IMR-90 (cell line): Measurements from ENCODE around the gene KLK11. TPM values are rescaled to one million over a fixed set of nuclear protein-coding genes. Genes with fewer than 3 reads are reported as not detected.

ENCODE experiments used
- ATAC-seq: fragments of 200-7000 bp; cut with Tn5 transposase; 2 replicates; pipeline ENCODE4 v1.9.1; 2020; ENCODE audit warnings: low read depth, mild to moderate bottlenecking, moderate library complexity
- BruUV-seq: library from RNA; stranded (reverse); fragments of 400-500 nt; replicated peaks from 2 replicates; lab custom pipeline; 2021; lab: Mats Ljungman, UMichigan
- CTCF ChIA-PET: fragments of 300-600 bp; formaldehyde crosslinking; extraction: SDS; loops from one replicate; lab custom pipeline; 2021; ENCODE audit warnings: antibody characterized with exemption; lab: Yijun Ruan, JAX
- POLR2A ChIA-PET: fragments of 300-600 bp; sonication (Branson Sonifier 250); formaldehyde crosslinking; loops from one replicate; lab custom pipeline; 2022; ENCODE audit warnings: antibody characterized with exemption; ENCODE audit not compliant: unreplicated experiment; lab: Charles Lee
- DNase-seq: peaks from one replicate; pipeline ENCODE4 v3.0.0; 2013
- H2AFZ ChIP-seq: replicated peaks from 2 replicates; pipeline ENCODE3; 2013; ENCODE audit warnings: low read length, mild to moderate bottlenecking; ENCODE audit not compliant: poor library complexity
- H2AK5ac ChIP-seq: 2 replicates; pipeline ENCODE4 v1.6.1; 2013; ENCODE audit warnings: low read depth, low read length, inconsistent platforms
- H2AK9ac ChIP-seq: replicated peaks from 2 replicates; pipeline ENCODE3; 2013; ENCODE audit warnings: mild to moderate bottlenecking, low read depth, low read length, moderate library complexity; ENCODE audit not compliant: poor library complexity
- H2BK120ac ChIP-seq: 2 replicates; pipeline ENCODE4 v1.6.1; 2013; ENCODE audit warnings: low read depth, low read length, inconsistent platforms
- H2BK15ac ChIP-seq: 3 replicates; pipeline ENCODE4 v1.6.1; 2013; ENCODE audit warnings: low read depth, low read length, inconsistent platforms
- H2BK20ac ChIP-seq: 2 replicates; pipeline ENCODE4 v1.6.1; 2013; ENCODE audit warnings: low read depth, mild to moderate bottlenecking, inconsistent platforms, low read length, moderate library complexity
- H2BK5ac ChIP-seq: 2 replicates; pipeline ENCODE4 v1.6.1; 2013; ENCODE audit warnings: mild to moderate bottlenecking, low read depth, low read length, inconsistent platforms; ENCODE audit not compliant: poor library complexity, severe bottlenecking
- H3K14ac ChIP-seq: replicated peaks from 2 replicates; pipeline ENCODE4 v1.6.1; 2013; ENCODE audit warnings: low read depth, low read length, inconsistent platforms
- H3K18ac ChIP-seq: 2 replicates; pipeline ENCODE4 v1.6.1; 2013; ENCODE audit warnings: low read depth, low read length, control low read depth
- H3K23ac ChIP-seq: 2 replicates; pipeline ENCODE4 v1.6.1; 2013; ENCODE audit warnings: low read depth, low read length, inconsistent platforms
- H3K27ac ChIP-seq: 2 replicates; pipeline ENCODE4 v1.5.1; 2013; ENCODE audit warnings: mild to moderate bottlenecking, control low read depth, low read length; ENCODE audit not compliant: insufficient read depth
- H3K27me3 ChIP-seq: 2 replicates; pipeline ENCODE4 v1.6.1; 2013; ENCODE audit warnings: low read length; ENCODE audit not compliant: control insufficient read depth, insufficient read depth
- H3K36me3 ChIP-seq: 2 replicates; pipeline ENCODE4 v1.6.1; 2013; ENCODE audit warnings: low read length, mixed read lengths; ENCODE audit not compliant: control insufficient read depth, insufficient read depth
- H3K4ac ChIP-seq: 2 replicates; pipeline ENCODE4 v1.6.1; 2013; ENCODE audit warnings: low read depth, low read length, inconsistent platforms
- H3K4me1 ChIP-seq: 2 replicates; pipeline ENCODE4 v1.6.1; 2013; ENCODE audit warnings: low read length, mixed read lengths; ENCODE audit not compliant: control insufficient read depth, insufficient read depth
- H3K4me2 ChIP-seq: 2 replicates; pipeline ENCODE4 v1.6.1; 2013; ENCODE audit warnings: low read depth, mild to moderate bottlenecking, control low read depth, low read length, moderate library complexity
- H3K4me3 ChIP-seq: 2 replicates; pipeline ENCODE4 v1.5.1; 2013; ENCODE audit warnings: low read depth, mild to moderate bottlenecking, control low read depth, low read length, moderate library complexity; ENCODE audit not compliant: insufficient read depth
- H3K56ac ChIP-seq: 2 replicates; pipeline ENCODE4 v1.6.1; 2013; ENCODE audit warnings: low read length, inconsistent platforms; ENCODE audit not compliant: insufficient read depth; ENCODE audit errors: extremely low read depth
- H3K79me1 ChIP-seq, 2 experiments: 2 replicates each; pipeline ENCODE4 v1.6.1; 2013; ENCODE audit warnings: low read length in 2 of 2, inconsistent platforms in 1 of 2, low read depth in 1 of 2
- H3K9ac ChIP-seq: 2 replicates; pipeline ENCODE4 v1.6.1; 2013; ENCODE audit warnings: low read depth, low read length, control low read depth
- H3K9me1 ChIP-seq: 2 replicates; pipeline ENCODE4 v1.6.1; 2013; ENCODE audit warnings: low read length, inconsistent platforms; ENCODE audit not compliant: insufficient read depth
- H3K9me3 ChIP-seq: 2 replicates; pipeline ENCODE4 v1.6.1; 2013; ENCODE audit warnings: low read length; ENCODE audit not compliant: control insufficient read depth, insufficient read depth
- H4K20me1 ChIP-seq: 2 replicates; pipeline ENCODE4 v1.6.1; 2013; ENCODE audit warnings: low read length, inconsistent platforms; ENCODE audit not compliant: insufficient read depth
- H4K5ac ChIP-seq: 2 replicates; pipeline ENCODE4 v1.6.1; 2013; ENCODE audit warnings: mild to moderate bottlenecking, low read depth, low read length, control low read depth
- H4K8ac ChIP-seq, 2 experiments: 2 replicates each; pipeline ENCODE4 v1.6.1; 2013; ENCODE audit warnings: low read depth in 2 of 2, low read length in 2 of 2, control low read depth in 1 of 2, inconsistent platforms in 1 of 2
- H4K91ac ChIP-seq: 2 replicates; pipeline ENCODE4 v1.6.1; 2013; ENCODE audit warnings: low read depth, low read length, inconsistent platforms; ENCODE audit not compliant: insufficient read depth
- BHLHE40 ChIP-seq: fragments of 150-350 bp; IDR thresholded peaks from 2 replicates; pipeline ENCODE4 v1.6.1; 2016; ENCODE audit warnings: mild to moderate bottlenecking, low read depth, low read length
- CEBPB ChIP-seq: IDR thresholded peaks from 2 replicates; pipeline ENCODE4 v1.6.1; 2012; ENCODE audit warnings: low read depth, low read length, improper control_type of control experiment
- ELK1 ChIP-seq: fragments of 150-350 bp; IDR thresholded peaks from 2 replicates; pipeline ENCODE4 v1.6.1; 2016; ENCODE audit warnings: low read depth, mild to moderate bottlenecking, low read length, moderate library complexity, borderline replicate concordance
- FOS ChIP-seq: fragments of 150-350 bp; IDR thresholded peaks from 2 replicates; pipeline ENCODE4 v1.6.1; 2016; ENCODE audit warnings: low read depth, low read length
- MAZ ChIP-seq: IDR thresholded peaks from 2 replicates; pipeline ENCODE4 v1.6.1; 2012; ENCODE audit warnings: low read depth, mild to moderate bottlenecking, low read length, improper control_type of control experiment, moderate library complexity, borderline replicate concordance
- NFE2L2 ChIP-seq: fragments of 150-350 bp; IDR thresholded peaks from 2 replicates; pipeline ENCODE4 v1.6.1; 2016; ENCODE audit warnings: low read depth, mild to moderate bottlenecking, low read length
- POLR2A ChIP-seq: IDR thresholded peaks from 2 replicates; pipeline ENCODE4 v1.6.1; 2012; ENCODE audit warnings: mild to moderate bottlenecking, low read depth, low read length
- RAD21 ChIP-seq: IDR thresholded peaks from 2 replicates; pipeline ENCODE4 v1.6.1; 2012; ENCODE audit warnings: low read length, improper control_type of control experiment
- RCOR1 ChIP-seq: IDR thresholded peaks from 2 replicates; pipeline ENCODE4 v1.6.1; 2012; ENCODE audit warnings: mild to moderate bottlenecking, low read length, improper control_type of control experiment; ENCODE audit not compliant: insufficient replicate concordance
- RFX5 ChIP-seq: IDR thresholded peaks from 2 replicates; pipeline ENCODE4 v1.8.0; 2012; ENCODE audit warnings: low read depth, mild to moderate bottlenecking, low read length, moderate library complexity
- SMC3 ChIP-seq: fragments of 150-350 bp; IDR thresholded peaks from 2 replicates; pipeline ENCODE4 v1.6.1; 2016; ENCODE audit warnings: low read depth, mild to moderate bottlenecking, antibody characterized with exemption, low read length, moderate library complexity
- USF2 ChIP-seq: fragments of 150-350 bp; IDR thresholded peaks from 2 replicates; pipeline ENCODE4 v1.6.1; 2017; ENCODE audit warnings: mild to moderate bottlenecking, antibody characterized with exemption, low read length, low read depth
- WGBS, 2 experiments: methylation state at CpG; one replicate each; pipeline versions ENCODE4 v1.1.5 to v1.1.7; 2013; ENCODE audit warnings: missing lambda C conversion rate in 2 of 2; ENCODE audit not compliant: insufficient read length in 1 of 2; ENCODE audit errors: extremely low coverage in 2 of 2; 5-methylcytosine and 5-hydroxymethylcytosine counted together
- dilution Hi-C: fragments of 300-500 bp; cut with HindIII; formaldehyde crosslinking; loops from one replicate; pipeline ENCODE4 v1.14.3; 2018; ENCODE audit warnings: low sequenced_read_pairs; ENCODE audit not compliant: unreplicated experiment
- in situ Hi-C: fragments of 300-500 bp; cut with MboI; formaldehyde crosslinking; loops from 3 replicates; pipeline ENCODE4 v1.14.3; 2019; ENCODE audit warnings: low sequenced_read_pairs, inconsistent platforms, mixed read lengths
- intact Hi-C: fragments of 100-400 bp; cut with micrococcal nuclease; formaldehyde crosslinking; loops from 2 replicates; pipeline ENCODE4 v1.10.0; 2022
- polyA plus RNA-seq, 3 experiments: library from polyadenylated mRNA; depleted of rRNA; stranded (reverse); fragments of >200 nt; gene quantifications; 2 replicates each; pipeline ENCODE4 v1.2.3, GENCODE V29; 2012; ENCODE audit warnings: low replicate concordance in 1 of 3
- total RNA-seq: library from RNA; depleted of rRNA; stranded (reverse); fragments of >200 nt; gene quantifications from 2 replicates; pipeline ENCODE4 v1.2.3, GENCODE V29; 2012
- TF ChIP-seq, protein P1 (sequence below): conservative IDR thresholded peaks from 2 replicates; pipeline ENCODE4 v1.5.1; 2012; ENCODE audit warnings: mild to moderate bottlenecking, low read depth, low read length, improper control_type of control experiment

Gene KLK11
- total and polyA plus RNA-seq, 2 of the 4 experiments (the other 2 are of a cell fraction), result not detected

DNA sequence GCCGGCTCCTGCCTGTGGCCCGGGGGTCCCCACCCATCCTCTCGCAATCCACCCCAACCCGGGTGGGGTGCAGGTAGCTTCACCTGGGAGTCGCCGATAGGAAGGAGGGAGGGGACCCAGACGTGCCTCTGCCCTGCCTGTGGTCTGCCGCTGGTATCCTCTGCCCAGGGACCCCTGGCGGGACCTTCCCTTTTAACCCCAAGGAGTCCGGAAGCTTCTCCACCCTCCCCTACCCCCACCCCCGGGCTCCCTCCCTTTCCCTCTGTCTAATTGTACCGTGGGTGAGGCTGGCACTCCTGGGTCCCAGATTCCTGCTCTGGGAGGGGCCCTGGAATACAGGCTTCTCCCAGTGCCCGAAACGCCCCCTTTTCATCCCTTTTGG lies 6.9 kb downstream of the KLK11 start, which contains the start of gene KLK10:
KLK10 (minus strand) TSS at position 166 of the 382 bp plus-strand sequence. CDS start 579 bp downstream, outside the sequence.
- Histone ChIP-seq H2AFZ (peak within 1 kb of the TSS; percentile 56), H3K9me1 (no peaks in the 10 kb centered on the region), H3K9ac (no peak within 1 kb of the TSS), H2AK5ac (no peak within 1 kb of the TSS), H2AK9ac (no peak within 1 kb of the TSS), H3K4ac (no peak within 1 kb of the TSS), H3K27me3 (peaks cover 19% of the 10 kb centered on the region), H3K14ac (no peak within 1 kb of the TSS), H3K79me1 (no peaks in the 10 kb centered on the region), H3K4me3 (peak within 1 kb of the TSS; percentile 4; the same call in 1 of the 2 replicates), H3K4me1 (no peaks in the 10 kb centered on the region), H3K18ac (no peak within 1 kb of the TSS), H2BK15ac (no peak within 1 kb of the TSS), H2BK120ac (no peak within 1 kb of the TSS), H4K5ac (no peak within 1 kb of the TSS), H2BK20ac (no peak within 1 kb of the TSS), H4K8ac (no peak within 1 kb of the TSS), H3K36me3 (no peaks in the 10 kb centered on the region), H3K56ac (no peak within 1 kb of the TSS), H4K91ac (no peak within 1 kb of the TSS), H3K27ac (no peak within 1 kb of the TSS), H3K4me2 (peak within 1 kb of the TSS; percentile 40; the same call in 1 of the 2 replicates), H3K9me3 (no peaks in the 10 kb centered on the region; the same call in 1 of the 2 replicates), H2BK5ac (no peak within 1 kb of the TSS), H4K20me1 (no peaks in the 10 kb centered on the region), H3K23ac (no peak within 1 kb of the TSS)
- no peak for DNase-seq
- no TSS peak for BruUV-seq
- ATAC-seq, result no peak
- in situ Hi-C loops (no loop called here), dilution Hi-C loops (no loop called here), intact Hi-C loops (loop anchor here (10.0 kb wide), 1 partner anchor 665 kb away; no protein-coding TSS in a partner anchor)
- CTCF ChIA-PET, result interaction anchor here (0.5 kb wide), 1 partner anchor 45 kb away, joined by 7 read pairs; no protein-coding TSS in a partner anchor
- WGBS, 2 experiments, result no CpG with 5 or more reads among the region's 14 CpGs
- TF ChIP-seq RFX5 (no peak), ELK1 (no peak), RAD21 (no peak), SMC3 (no peak), CEBPB (no peak), POLR2A (no peak), USF2 (no peak), BHLHE40 (no peak), RCOR1 (no peak), FOS (no peak), NFE2L2 (no peak), MAZ (no peak)
- TF ChIP-seq, protein P1, sequence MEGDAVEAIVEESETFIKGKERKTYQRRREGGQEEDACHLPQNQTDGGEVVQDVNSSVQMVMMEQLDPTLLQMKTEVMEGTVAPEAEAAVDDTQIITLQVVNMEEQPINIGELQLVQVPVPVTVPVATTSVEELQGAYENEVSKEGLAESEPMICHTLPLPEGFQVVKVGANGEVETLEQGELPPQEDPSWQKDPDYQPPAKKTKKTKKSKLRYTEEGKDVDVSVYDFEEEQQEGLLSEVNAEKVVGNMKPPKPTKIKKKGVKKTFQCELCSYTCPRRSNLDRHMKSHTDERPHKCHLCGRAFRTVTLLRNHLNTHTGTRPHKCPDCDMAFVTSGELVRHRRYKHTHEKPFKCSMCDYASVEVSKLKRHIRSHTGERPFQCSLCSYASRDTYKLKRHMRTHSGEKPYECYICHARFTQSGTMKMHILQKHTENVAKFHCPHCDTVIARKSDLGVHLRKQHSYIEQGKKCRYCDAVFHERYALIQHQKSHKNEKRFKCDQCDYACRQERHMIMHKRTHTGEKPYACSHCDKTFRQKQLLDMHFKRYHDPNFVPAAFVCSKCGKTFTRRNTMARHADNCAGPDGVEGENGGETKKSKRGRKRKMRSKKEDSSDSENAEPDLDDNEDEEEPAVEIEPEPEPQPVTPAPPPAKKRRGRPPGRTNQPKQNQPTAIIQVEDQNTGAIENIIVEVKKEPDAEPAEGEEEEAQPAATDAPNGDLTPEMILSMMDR, result no peak
- POLR2A ChIA-PET, result no interaction called here
